WTC11 (cell line): ENCODE data around the gene UBE2H. TPM values are rescaled to one million over a fixed set of nuclear protein-coding genes. Genes with fewer than 3 reads are reported as not detected.

Experiments used
- ATAC-seq: fragments of 200-7000 bp; cut with Tn5 transposase; 2 replicates; pipeline ENCODE4 v1.10.0; 2021; ENCODE audit warnings: mild to moderate bottlenecking, moderate library complexity
- CTCF ChIA-PET: fragments of 300-600 bp; sonication (Branson Sonifier 250); formaldehyde crosslinking; loops from one replicate; lab custom pipeline; 2021; ENCODE audit warnings: antibody characterized with exemption; lab: Charles Lee
- POLR2A ChIA-PET: fragments of 350-600 bp; sonication (Branson Sonifier 250); formaldehyde crosslinking; loops from one replicate; lab custom pipeline; 2021; ENCODE audit warnings: antibody characterized with exemption; lab: Charles Lee
- DNase-seq: peaks from one replicate; pipeline ENCODE4 v3.0.0; 2021; ENCODE audit warnings: low spot score
- H3K27ac Mint-ChIP-seq: 2 replicates; pipeline ENCODE4 v1.8.0; 2021; ENCODE audit warnings: mixed read lengths
- H3K27me3 Mint-ChIP-seq: 2 replicates; pipeline ENCODE4 v1.8.0; 2021; ENCODE audit warnings: low read depth, mild to moderate bottlenecking, moderate library complexity, mixed read lengths
- H3K36me3 Mint-ChIP-seq: 2 replicates; pipeline ENCODE4 v1.8.0; 2021; ENCODE audit warnings: mixed read lengths
- H3K4me1 Mint-ChIP-seq: 2 replicates; pipeline ENCODE4 v1.8.0; 2022; ENCODE audit warnings: mixed read lengths
- H3K4me3 Mint-ChIP-seq: 2 replicates; pipeline ENCODE4 v1.8.0; 2021; ENCODE audit warnings: mild to moderate bottlenecking, moderate library complexity, mixed read lengths
- H3K9me3 Mint-ChIP-seq: 2 replicates; pipeline ENCODE4 v1.8.0; 2021; ENCODE audit warnings: mixed read lengths
- CREM ChIP-seq: sonication (generic); formaldehyde crosslinking; IDR thresholded peaks from 2 replicates; pipeline ENCODE4 v1.8.1; 2022; ENCODE audit warnings: mild to moderate bottlenecking, missing genetic modification reagents, moderate library complexity
- ESRRA ChIP-seq: sonication (generic); formaldehyde crosslinking; IDR thresholded peaks from 2 replicates; pipeline ENCODE4 v1.8.1; 2022; ENCODE audit warnings: mild to moderate bottlenecking, missing genetic modification reagents, borderline replicate concordance
- FOXP1 ChIP-seq: sonication (generic); formaldehyde crosslinking; IDR thresholded peaks from 2 replicates; pipeline ENCODE4 v1.8.0; 2022; ENCODE audit warnings: missing genetic modification reagents, mild to moderate bottlenecking, moderate library complexity, borderline replicate concordance
- JUN ChIP-seq: sonication (generic); formaldehyde crosslinking; IDR thresholded peaks from 2 replicates; pipeline ENCODE4 v1.8.0; 2023; ENCODE audit warnings: mild to moderate bottlenecking, missing genetic modification reagents
- KAT7 ChIP-seq: sonication (generic); formaldehyde crosslinking; IDR thresholded peaks from 2 replicates; pipeline ENCODE4 v1.8.1; 2023; ENCODE audit warnings: missing genetic modification reagents, mild to moderate bottlenecking, borderline replicate concordance
- NR1H2 ChIP-seq: sonication (generic); formaldehyde crosslinking; IDR thresholded peaks from 2 replicates; pipeline ENCODE4 v1.9.0; 2021; ENCODE audit warnings: mild to moderate bottlenecking, moderate library complexity, missing genetic modification reagents
- RELA ChIP-seq: sonication (generic); formaldehyde crosslinking; IDR thresholded peaks from 2 replicates; pipeline ENCODE4 v1.8.1; 2022; ENCODE audit warnings: missing genetic modification reagents, mild to moderate bottlenecking, borderline replicate concordance
- SOX15 ChIP-seq: fragments of 250-450 bp; sonication (Bioruptor Pico); IDR thresholded peaks from 2 replicates; pipeline ENCODE4 v1.9.0; 2021; ENCODE audit warnings: mild to moderate bottlenecking
- ZNF317 ChIP-seq: sonication (generic); formaldehyde crosslinking; IDR thresholded peaks from 2 replicates; pipeline ENCODE4 v1.8.1; 2023; ENCODE audit warnings: low read depth, mild to moderate bottlenecking, moderate library complexity, missing genetic modification reagents, borderline replicate concordance
- ZNF396 ChIP-seq: fragments of 250-450 bp; sonication (Bioruptor Pico); IDR thresholded peaks from 2 replicates; pipeline ENCODE4 v1.8.0; 2021; ENCODE audit warnings: mild to moderate bottlenecking, moderate library complexity, borderline replicate concordance
- total RNA-seq: library from RNA; stranded (reverse); gene quantifications from 3 replicates; pipeline ENCODE4 v1.2.3, GENCODE V29; 2021
- TF ChIP-seq, protein P1 (sequence below): sonication (generic); formaldehyde crosslinking; IDR thresholded peaks from 2 replicates; pipeline ENCODE4 v1.8.1; 2023; ENCODE audit warnings: mild to moderate bottlenecking, missing genetic modification reagents
- TF ChIP-seq, protein P2 (sequence below): sonication (generic); formaldehyde crosslinking; IDR thresholded peaks from 2 replicates; pipeline ENCODE4 v1.8.1; 2022; ENCODE audit warnings: low read depth, missing genetic modification reagents, borderline replicate concordance
- TF ChIP-seq, protein P3 (sequence below): sonication (generic); formaldehyde crosslinking; IDR thresholded peaks from 2 replicates; pipeline ENCODE4 v1.8.1; 2022; ENCODE audit warnings: mild to moderate bottlenecking, moderate library complexity, missing genetic modification reagents
- TF ChIP-seq, protein P4 (sequence below): sonication (generic); formaldehyde crosslinking; IDR thresholded peaks from 2 replicates; pipeline ENCODE4 v1.8.0; 2023; ENCODE audit warnings: missing genetic modification reagents, mild to moderate bottlenecking, borderline replicate concordance
- TF ChIP-seq, protein P5 (sequence below): fragments of 250-450 bp; sonication (Bioruptor Pico); IDR thresholded peaks from 2 replicates; pipeline ENCODE4 v1.9.0; 2021; ENCODE audit warnings: mild to moderate bottlenecking, borderline replicate concordance

Gene UBE2H
- total RNA-seq, 1 experiment from 2014 or later, result 55.0 TPM

DNA sequence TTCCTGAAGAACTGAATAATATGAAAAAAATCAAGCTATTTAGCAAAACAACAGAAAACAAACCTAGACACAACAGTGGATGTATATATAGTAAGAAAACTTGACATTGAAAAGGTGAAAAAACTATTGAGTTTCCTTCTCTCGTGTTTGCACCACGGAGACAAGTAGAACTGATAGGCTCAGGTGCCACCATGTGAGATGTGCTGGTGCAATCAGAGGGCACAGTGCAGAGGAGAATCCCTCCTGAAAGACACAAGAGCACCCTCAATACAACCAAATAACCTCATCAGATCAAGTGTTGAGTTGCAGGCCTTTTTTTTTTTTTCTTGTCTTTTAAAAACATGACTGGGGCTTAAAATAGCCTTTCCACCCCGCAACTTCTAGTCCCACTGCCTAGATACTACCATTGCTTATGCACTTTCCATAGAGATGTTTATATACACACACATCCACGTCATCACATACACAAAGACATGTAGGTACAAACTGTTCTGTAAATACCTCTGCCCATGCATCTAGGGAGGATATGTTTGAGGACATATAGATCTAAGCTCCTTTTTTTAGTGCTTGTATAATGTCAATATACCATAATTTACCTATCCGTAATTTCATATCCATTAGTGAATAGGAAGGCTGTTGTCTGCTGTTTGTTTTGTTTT, 54.1 kb downstream of the UBE2H start:
- ChIA-PET CTCF (no interaction called here), POLR2A (no interaction called here)
- Mint-ChIP-seq H3K27ac (0 out of 2 replicates have a peak overlapping the region, but pooled peaks have one; percentile 33), H3K27me3 (no peaks in the 10 kb centered on the region), H3K36me3 (peaks cover 4% of the 10 kb centered on the region; the same call in 1 of the 2 replicates), H3K4me3 (no peak overlapping the region), H3K9me3 (no peaks in the 10 kb centered on the region), H3K4me1 (peaks cover 34% of the 10 kb centered on the region)
- DNase-seq, result no peak
- TF ChIP-seq, protein P1, sequence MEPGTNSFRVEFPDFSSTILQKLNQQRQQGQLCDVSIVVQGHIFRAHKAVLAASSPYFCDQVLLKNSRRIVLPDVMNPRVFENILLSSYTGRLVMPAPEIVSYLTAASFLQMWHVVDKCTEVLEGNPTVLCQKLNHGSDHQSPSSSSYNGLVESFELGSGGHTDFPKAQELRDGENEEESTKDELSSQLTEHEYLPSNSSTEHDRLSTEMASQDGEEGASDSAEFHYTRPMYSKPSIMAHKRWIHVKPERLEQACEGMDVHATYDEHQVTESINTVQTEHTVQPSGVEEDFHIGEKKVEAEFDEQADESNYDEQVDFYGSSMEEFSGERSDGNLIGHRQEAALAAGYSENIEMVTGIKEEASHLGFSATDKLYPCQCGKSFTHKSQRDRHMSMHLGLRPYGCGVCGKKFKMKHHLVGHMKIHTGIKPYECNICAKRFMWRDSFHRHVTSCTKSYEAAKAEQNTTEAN (CRISPR knock-in tag), result no peak
- TF ChIP-seq, protein P2, sequence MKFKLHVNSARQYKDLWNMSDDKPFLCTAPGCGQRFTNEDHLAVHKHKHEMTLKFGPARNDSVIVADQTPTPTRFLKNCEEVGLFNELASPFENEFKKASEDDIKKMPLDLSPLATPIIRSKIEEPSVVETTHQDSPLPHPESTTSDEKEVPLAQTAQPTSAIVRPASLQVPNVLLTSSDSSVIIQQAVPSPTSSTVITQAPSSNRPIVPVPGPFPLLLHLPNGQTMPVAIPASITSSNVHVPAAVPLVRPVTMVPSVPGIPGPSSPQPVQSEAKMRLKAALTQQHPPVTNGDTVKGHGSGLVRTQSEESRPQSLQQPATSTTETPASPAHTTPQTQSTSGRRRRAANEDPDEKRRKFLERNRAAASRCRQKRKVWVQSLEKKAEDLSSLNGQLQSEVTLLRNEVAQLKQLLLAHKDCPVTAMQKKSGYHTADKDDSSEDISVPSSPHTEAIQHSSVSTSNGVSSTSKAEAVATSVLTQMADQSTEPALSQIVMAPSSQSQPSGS, result no peak
- TF ChIP-seq RELA (no peak), ZNF317 (CRISPR knock-in tag) (no peak), ZNF396 (CRISPR knock-in tag) (no peak), FOXP1 (CRISPR knock-in tag) (no peak), ESRRA (no peak), JUN (no peak), NR1H2 (CRISPR knock-in tag) (no peak), SOX15 (CRISPR knock-in tag) (no peak), KAT7 (CRISPR knock-in tag) (no peak), CREM (CRISPR knock-in tag) (no peak)
- TF ChIP-seq, protein P3, sequence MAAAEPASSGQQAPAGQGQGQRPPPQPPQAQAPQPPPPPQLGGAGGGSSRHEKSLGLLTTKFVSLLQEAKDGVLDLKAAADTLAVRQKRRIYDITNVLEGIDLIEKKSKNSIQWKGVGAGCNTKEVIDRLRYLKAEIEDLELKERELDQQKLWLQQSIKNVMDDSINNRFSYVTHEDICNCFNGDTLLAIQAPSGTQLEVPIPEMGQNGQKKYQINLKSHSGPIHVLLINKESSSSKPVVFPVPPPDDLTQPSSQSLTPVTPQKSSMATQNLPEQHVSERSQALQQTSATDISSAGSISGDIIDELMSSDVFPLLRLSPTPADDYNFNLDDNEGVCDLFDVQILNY, result no peak
- TF ChIP-seq, protein P4, sequence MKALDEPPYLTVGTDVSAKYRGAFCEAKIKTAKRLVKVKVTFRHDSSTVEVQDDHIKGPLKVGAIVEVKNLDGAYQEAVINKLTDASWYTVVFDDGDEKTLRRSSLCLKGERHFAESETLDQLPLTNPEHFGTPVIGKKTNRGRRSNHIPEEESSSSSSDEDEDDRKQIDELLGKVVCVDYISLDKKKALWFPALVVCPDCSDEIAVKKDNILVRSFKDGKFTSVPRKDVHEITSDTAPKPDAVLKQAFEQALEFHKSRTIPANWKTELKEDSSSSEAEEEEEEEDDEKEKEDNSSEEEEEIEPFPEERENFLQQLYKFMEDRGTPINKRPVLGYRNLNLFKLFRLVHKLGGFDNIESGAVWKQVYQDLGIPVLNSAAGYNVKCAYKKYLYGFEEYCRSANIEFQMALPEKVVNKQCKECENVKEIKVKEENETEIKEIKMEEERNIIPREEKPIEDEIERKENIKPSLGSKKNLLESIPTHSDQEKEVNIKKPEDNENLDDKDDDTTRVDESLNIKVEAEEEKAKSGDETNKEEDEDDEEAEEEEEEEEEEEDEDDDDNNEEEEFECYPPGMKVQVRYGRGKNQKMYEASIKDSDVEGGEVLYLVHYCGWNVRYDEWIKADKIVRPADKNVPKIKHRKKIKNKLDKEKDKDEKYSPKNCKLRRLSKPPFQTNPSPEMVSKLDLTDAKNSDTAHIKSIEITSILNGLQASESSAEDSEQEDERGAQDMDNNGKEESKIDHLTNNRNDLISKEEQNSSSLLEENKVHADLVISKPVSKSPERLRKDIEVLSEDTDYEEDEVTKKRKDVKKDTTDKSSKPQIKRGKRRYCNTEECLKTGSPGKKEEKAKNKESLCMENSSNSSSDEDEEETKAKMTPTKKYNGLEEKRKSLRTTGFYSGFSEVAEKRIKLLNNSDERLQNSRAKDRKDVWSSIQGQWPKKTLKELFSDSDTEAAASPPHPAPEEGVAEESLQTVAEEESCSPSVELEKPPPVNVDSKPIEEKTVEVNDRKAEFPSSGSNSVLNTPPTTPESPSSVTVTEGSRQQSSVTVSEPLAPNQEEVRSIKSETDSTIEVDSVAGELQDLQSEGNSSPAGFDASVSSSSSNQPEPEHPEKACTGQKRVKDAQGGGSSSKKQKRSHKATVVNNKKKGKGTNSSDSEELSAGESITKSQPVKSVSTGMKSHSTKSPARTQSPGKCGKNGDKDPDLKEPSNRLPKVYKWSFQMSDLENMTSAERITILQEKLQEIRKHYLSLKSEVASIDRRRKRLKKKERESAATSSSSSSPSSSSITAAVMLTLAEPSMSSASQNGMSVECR (CRISPR knock-in tag), result no peak
- TF ChIP-seq, protein P5, sequence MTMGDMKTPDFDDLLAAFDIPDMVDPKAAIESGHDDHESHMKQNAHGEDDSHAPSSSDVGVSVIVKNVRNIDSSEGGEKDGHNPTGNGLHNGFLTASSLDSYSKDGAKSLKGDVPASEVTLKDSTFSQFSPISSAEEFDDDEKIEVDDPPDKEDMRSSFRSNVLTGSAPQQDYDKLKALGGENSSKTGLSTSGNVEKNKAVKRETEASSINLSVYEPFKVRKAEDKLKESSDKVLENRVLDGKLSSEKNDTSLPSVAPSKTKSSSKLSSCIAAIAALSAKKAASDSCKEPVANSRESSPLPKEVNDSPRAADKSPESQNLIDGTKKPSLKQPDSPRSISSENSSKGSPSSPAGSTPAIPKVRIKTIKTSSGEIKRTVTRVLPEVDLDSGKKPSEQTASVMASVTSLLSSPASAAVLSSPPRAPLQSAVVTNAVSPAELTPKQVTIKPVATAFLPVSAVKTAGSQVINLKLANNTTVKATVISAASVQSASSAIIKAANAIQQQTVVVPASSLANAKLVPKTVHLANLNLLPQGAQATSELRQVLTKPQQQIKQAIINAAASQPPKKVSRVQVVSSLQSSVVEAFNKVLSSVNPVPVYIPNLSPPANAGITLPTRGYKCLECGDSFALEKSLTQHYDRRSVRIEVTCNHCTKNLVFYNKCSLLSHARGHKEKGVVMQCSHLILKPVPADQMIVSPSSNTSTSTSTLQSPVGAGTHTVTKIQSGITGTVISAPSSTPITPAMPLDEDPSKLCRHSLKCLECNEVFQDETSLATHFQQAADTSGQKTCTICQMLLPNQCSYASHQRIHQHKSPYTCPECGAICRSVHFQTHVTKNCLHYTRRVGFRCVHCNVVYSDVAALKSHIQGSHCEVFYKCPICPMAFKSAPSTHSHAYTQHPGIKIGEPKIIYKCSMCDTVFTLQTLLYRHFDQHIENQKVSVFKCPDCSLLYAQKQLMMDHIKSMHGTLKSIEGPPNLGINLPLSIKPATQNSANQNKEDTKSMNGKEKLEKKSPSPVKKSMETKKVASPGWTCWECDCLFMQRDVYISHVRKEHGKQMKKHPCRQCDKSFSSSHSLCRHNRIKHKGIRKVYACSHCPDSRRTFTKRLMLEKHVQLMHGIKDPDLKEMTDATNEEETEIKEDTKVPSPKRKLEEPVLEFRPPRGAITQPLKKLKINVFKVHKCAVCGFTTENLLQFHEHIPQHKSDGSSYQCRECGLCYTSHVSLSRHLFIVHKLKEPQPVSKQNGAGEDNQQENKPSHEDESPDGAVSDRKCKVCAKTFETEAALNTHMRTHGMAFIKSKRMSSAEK (CRISPR knock-in tag), result no peak
- peak; percentile 28; the same call in 1 of the 2 replicates for ATAC-seq
